HCT116 (cell line): ENCODE measurements around the gene GGCX. TPM values are rescaled to one million over a fixed set of nuclear protein-coding genes. Genes with fewer than 3 reads are reported as not detected.

Experiments
- ATAC-seq: fragments of 200-7000 bp; cut with Tn5 transposase; 2 replicates; pipeline ENCODE4 v1.9.1; 2020; ENCODE audit warnings: mild to moderate bottlenecking, moderate library complexity
- BruUV-seq: library from RNA; stranded (reverse); fragments of 400-500 nt; replicated peaks from 2 replicates; lab custom pipeline; 2021; lab: Mats Ljungman, UMichigan
- CTCF ChIA-PET: fragments of 300-600 bp; sonication (Branson Sonifier 250); formaldehyde crosslinking; loops from one replicate; lab custom pipeline; 2021; ENCODE audit warnings: antibody characterized with exemption; lab: Charles Lee
- POLR2A ChIA-PET: fragments of 300-600, 350-600 bp; sonication (Branson Sonifier 250); formaldehyde crosslinking; loops from one replicate; lab custom pipeline; 2021; ENCODE audit warnings: antibody characterized with exemption; lab: Charles Lee
- RAD21 ChIA-PET, 2 experiments: fragments of 300-600 bp; sonication (Branson Sonifier 250); formaldehyde crosslinking; loops; one replicate each; lab custom pipeline; 2023; ENCODE audit warnings: low total read pairs in 2 of 2; ENCODE audit not compliant: uncharacterized antibody in 2 of 2, unreplicated experiment in 2 of 2, low non-redundant PET in 1 of 2; lab: Charles Lee
- DNase-seq: peaks from one replicate; pipeline ENCODE4 v3.0.0-alpha.2; 2010; ENCODE audit warnings: low read depth, low spot score
- H2AFZ ChIP-seq: fragments of 200-600 bp; shearing (Covaris generic), sonication (generic); 2 replicates; pipeline ENCODE4 v1.6.1; 2017; ENCODE audit warnings: low read depth, mixed run types, mixed read lengths, antibody characterized with exemption, low read length; ENCODE audit not compliant: poor library complexity, severe bottlenecking
- H3K27ac ChIP-seq: 2 replicates; pipeline ENCODE4 v1.5.1; 2012; ENCODE audit warnings: low read depth, low read length
- H3K27me3 ChIP-seq: fragments of 200-600 bp; sonication (generic); 2 replicates; pipeline ENCODE4 v1.6.1; 2016; ENCODE audit warnings: mixed run types, low read length, mixed read lengths; ENCODE audit not compliant: insufficient read depth
- H3K36me3 ChIP-seq, 2 experiments: fragments of 200-500 bp in 1 of 2; fragments of 200-600 bp in 1 of 2; sonication (Bioruptor generic) in 1 of 2; sonication (generic) in 1 of 2; 2 replicates each; pipeline versions ENCODE4 v1.5.1 to v1.6.1; 2014 to 2016; ENCODE audit warnings: low read length in 2 of 2, inconsistent platforms in 1 of 2, mixed read lengths in 1 of 2, mixed run types in 1 of 2; ENCODE audit not compliant: insufficient read depth in 2 of 2, control insufficient read depth in 1 of 2
- H3K4me1 ChIP-seq, 2 experiments: fragments of 200-600 bp in 1 of 2; sonication (generic) in 1 of 2; 2 replicates each; pipeline versions ENCODE4 v1.5.1 to v1.6.1; 2012 to 2017; ENCODE audit warnings: low read length in 2 of 2, inconsistent platforms in 1 of 2, mild to moderate bottlenecking in 1 of 2, mixed read lengths in 1 of 2, mixed run types in 1 of 2, moderate library complexity in 1 of 2; ENCODE audit not compliant: insufficient read depth in 2 of 2, control insufficient read depth in 1 of 2
- H3K4me2 ChIP-seq: fragments of 200-600 bp; sonication (generic); 2 replicates; pipeline ENCODE4 v1.6.1; 2017; ENCODE audit warnings: mixed run types, low read length, mixed read lengths
- H3K4me3 ChIP-seq, 2 experiments: fragments of 200-600 bp in 1 of 2; sonication (generic) in 1 of 2; replicated peaks in 1 of 2; 2 replicates each; pipeline ENCODE4 v1.5.1; 2011 to 2016; ENCODE audit warnings: low read length in 2 of 2, control low read depth in 1 of 2, low read depth in 1 of 2, mild to moderate bottlenecking in 1 of 2, mixed read lengths in 1 of 2, mixed run types in 1 of 2
- H3K79me2 ChIP-seq: fragments of 200-600 bp; sonication (generic); 2 replicates; pipeline ENCODE4 v1.6.1; 2017; ENCODE audit warnings: mild to moderate bottlenecking, mixed run types, low read length, moderate library complexity, mixed read lengths; ENCODE audit not compliant: insufficient read depth
- H3K9ac ChIP-seq: fragments of 200-600 bp; sonication (generic); 2 replicates; pipeline ENCODE4 v1.6.1; 2016; ENCODE audit warnings: low read length, mixed read lengths
- H3K9me2 ChIP-seq: fragments of 200-600 bp; sonication (generic), shearing (Covaris generic); 2 replicates; pipeline ENCODE4 v1.6.1; 2017; ENCODE audit warnings: mixed run types, mild to moderate bottlenecking, moderate library complexity; ENCODE audit not compliant: insufficient read depth
- H3K9me3 ChIP-seq, 2 experiments: fragments of 200-500 bp in 1 of 2; fragments of 200-600 bp in 1 of 2; sonication (Bioruptor generic) in 1 of 2; sonication (generic) in 1 of 2; 2 replicates each; pipeline ENCODE4 v1.6.1; 2014 to 2017; ENCODE audit warnings: low read length in 2 of 2, mixed read lengths in 2 of 2, inconsistent platforms in 1 of 2, low read depth in 1 of 2, mild to moderate bottlenecking in 1 of 2, mixed run types in 1 of 2, moderate library complexity in 1 of 2; ENCODE audit not compliant: control insufficient read depth in 1 of 2, insufficient read depth in 1 of 2
- H4K20me1 ChIP-seq: fragments of 200-600 bp; sonication (generic), shearing (Covaris generic); 2 replicates; pipeline ENCODE4 v1.6.1; 2017; ENCODE audit warnings: mixed run types, mild to moderate bottlenecking, moderate library complexity; ENCODE audit not compliant: insufficient read depth
- ATF3 ChIP-seq: IDR thresholded peaks from 2 replicates; pipeline ENCODE4 v1.6.1; 2012
- CEBPB ChIP-seq: IDR thresholded peaks from 2 replicates; pipeline ENCODE4 v1.6.1; 2012; ENCODE audit warnings: low read depth
- EGR1 ChIP-seq: IDR thresholded peaks from 2 replicates; pipeline ENCODE4 v1.6.1; 2012; ENCODE audit warnings: low read depth
- ELF1 ChIP-seq: IDR thresholded peaks from 2 replicates; pipeline ENCODE4 v1.6.1; 2012; ENCODE audit warnings: low read depth, borderline replicate concordance
- EZH2 ChIP-seq: fragments of 200-600 bp; sonication (generic); IDR thresholded peaks from 2 replicates; pipeline ENCODE4 v1.6.1; 2017; ENCODE audit warnings: antibody characterized with exemption, mixed run types
- EZH2phosphoT487 ChIP-seq: fragments of 200-600 bp; IDR thresholded peaks from 2 replicates; pipeline ENCODE4 v1.6.1; 2018; ENCODE audit warnings: antibody characterized with exemption, borderline replicate concordance
- FOSL1 ChIP-seq: IDR thresholded peaks from 2 replicates; pipeline ENCODE4 v1.6.1; 2012; ENCODE audit warnings: low read depth
- JUND ChIP-seq: IDR thresholded peaks from 2 replicates; pipeline ENCODE4 v1.6.1; 2012
- POLR2AphosphoS5 ChIP-seq: IDR thresholded peaks from 2 replicates; pipeline ENCODE4 v1.6.1; 2011; ENCODE audit warnings: mild to moderate bottlenecking, low read depth, low read length, moderate library complexity
- RAD21 ChIP-seq: IDR thresholded peaks from 2 replicates; pipeline ENCODE4 v1.6.1; 2012; ENCODE audit warnings: low read depth, mild to moderate bottlenecking
- SP1 ChIP-seq: IDR thresholded peaks from 2 replicates; pipeline ENCODE4 v1.6.1; 2012; ENCODE audit warnings: low read depth
- SRF ChIP-seq: IDR thresholded peaks from 2 replicates; pipeline ENCODE4 v1.6.1; 2012; ENCODE audit warnings: low read depth
- TCF7L2 ChIP-seq: IDR thresholded peaks from 2 replicates; pipeline ENCODE4 v1.7.0; 2011; ENCODE audit warnings: borderline replicate concordance, inconsistent platforms; ENCODE audit not compliant: insufficient read depth, insufficient read length; ENCODE audit errors: extremely low read depth
- ZFX ChIP-seq: fragments of 450-650 bp; IDR thresholded peaks from 2 replicates; pipeline ENCODE4 v1.6.1; 2017
- intact Hi-C: fragments of 100-400 bp; cut with micrococcal nuclease; formaldehyde crosslinking; loops from 2 replicates; pipeline ENCODE4 v1.10.0; 2022
- total RNA-seq: library from RNA; stranded (reverse); gene quantifications from one replicate; pipeline ENCODE4 v1.2.1, GENCODE V29; 2021; ENCODE audit not compliant: unreplicated experiment

The GGCX gene
- total RNA-seq, 1 experiment from 2014 or later = 43.5 TPM

- TF ChIP-seq EZH2phosphoT487 = no peak
These were observed 44.8 kb upstream of the GGCX start (continued) for GRCh38 chr2:85606116-85606455.

GRCh38 chr2:85605406-85606115 lies 44.3 kb upstream of the GGCX start:
- Histone ChIP-seq H3K4me3 (no peak overlapping the region), H4K20me1 (no peaks in the 10 kb centered on the region), H3K36me3 (peaks cover 6 to 16% of the 10 kb centered on the region in 2 experiments), H3K27ac (no peak overlapping the region), H3K4me1 (peaks cover 14 to 23% of the 10 kb centered on the region in 2 experiments), H3K4me2 (no peak overlapping the region), H3K27me3 (no peaks in the 10 kb centered on the region), H3K79me2 (peaks cover 5% of the 10 kb centered on the region; the same call in 1 of the 2 replicates), H3K9ac (no peak overlapping the region), H3K9me3 (no peaks in the 10 kb centered on the region), H3K9me2 (no peaks in the 10 kb centered on the region), H2AFZ (no peak overlapping the region)
- intact Hi-C loops = no loop called here
- no peak for DNase-seq
- ChIA-PET CTCF (no interaction called here), RAD21 (no interaction called here), POLR2A (interaction anchor here (0.5 to 1.8 kb wide), 4 partner anchors 10 to 27 kb away, joined by 3 to 7 read pairs (median 4); partner anchors contain the start of genes RNF181 and USP39)
- BruUV-seq = no TSS peak
- no peak for ATAC-seq
- TF ChIP-seq ATF3 (no peak), POLR2AphosphoS5 (no peak), JUND (no peak), FOSL1 (no peak), SRF (no peak), ELF1 (no peak), ZFX (no peak), EZH2 (no peak), RAD21 (no peak), CEBPB (no peak), SP1 (no peak), EGR1 (no peak), TCF7L2 (no peak)
